Hematopoietic multipotent progenitor cell treated with erythropoietin and hydrocortisone succinate and interleukin-3 and kit ligand, for 4 days (in vitro differentiated cells): ENCODE results near the gene ITSN2.
"Not testable (repeated sequence)": the region's sequence is repeated elsewhere in the genome, so short reads cannot be mapped to it uniquely, and the experiment has no call there.

Experiments
- DNase-seq: peaks from one replicate; pipeline ENCODE4 v3.0.0-alpha.2; 2015

Gene ITSN2

DNA sequence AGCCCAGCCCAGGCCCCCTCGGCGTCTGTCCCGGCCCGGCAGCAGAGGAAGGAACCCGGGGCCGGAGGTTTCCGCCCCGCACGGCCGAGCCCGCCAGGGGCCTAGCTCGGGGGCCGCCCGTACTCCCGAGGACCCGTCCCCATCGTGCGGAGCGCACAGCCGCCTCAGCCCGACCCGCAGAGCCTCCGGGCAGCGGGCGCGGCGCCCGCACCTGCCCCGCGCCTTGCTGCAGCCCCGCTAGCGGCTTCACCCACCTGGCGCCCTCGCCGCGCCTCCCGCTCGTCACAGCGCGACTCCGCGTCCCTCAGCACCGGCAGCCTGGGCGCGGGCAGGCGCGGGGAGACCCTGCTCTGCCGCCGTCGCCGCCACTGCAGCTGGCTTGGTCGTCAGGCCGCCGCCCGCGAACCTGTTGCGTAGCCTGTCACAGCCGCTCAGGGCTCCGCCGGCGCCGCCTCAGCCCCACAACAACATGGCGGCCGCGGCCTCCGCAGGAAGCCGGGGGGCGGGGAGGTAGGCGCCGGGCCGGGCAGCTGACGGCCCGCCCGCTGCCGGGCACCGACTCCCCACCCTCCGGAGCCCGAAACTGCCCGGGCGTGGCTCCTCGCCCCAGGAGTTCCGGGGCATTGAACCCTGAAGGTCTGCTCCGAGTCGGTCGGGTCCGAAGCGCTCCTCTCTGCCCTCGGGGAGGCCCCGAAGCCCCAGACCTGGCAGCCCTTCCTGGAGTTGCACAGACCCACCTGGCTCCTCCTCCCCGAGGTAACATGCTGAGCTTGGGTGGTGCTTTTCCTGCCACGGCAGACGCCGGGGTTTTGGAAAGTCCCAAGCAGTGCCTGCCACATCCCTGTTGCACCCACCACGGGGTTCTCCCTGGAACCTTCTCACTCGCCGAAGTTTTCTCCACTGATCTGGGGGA lies at the start of gene ITSN2:
ITSN2 (minus strand) TSS at position 487 of the 913 bp plus-strand sequence. CDS start 32,454 bp downstream, outside the sequence.
- DNase-seq, result peak; percentile 94

- no peak for DNase-seq
These were observed 48.8 kb upstream of the ITSN2 start for GRCh38 chr2:24409171-24409570.

- not testable (repeated sequence) for DNase-seq
These were observed 48.4 kb upstream of the ITSN2 start for GRCh38 chr2:24408704-24409103.

DNA sequence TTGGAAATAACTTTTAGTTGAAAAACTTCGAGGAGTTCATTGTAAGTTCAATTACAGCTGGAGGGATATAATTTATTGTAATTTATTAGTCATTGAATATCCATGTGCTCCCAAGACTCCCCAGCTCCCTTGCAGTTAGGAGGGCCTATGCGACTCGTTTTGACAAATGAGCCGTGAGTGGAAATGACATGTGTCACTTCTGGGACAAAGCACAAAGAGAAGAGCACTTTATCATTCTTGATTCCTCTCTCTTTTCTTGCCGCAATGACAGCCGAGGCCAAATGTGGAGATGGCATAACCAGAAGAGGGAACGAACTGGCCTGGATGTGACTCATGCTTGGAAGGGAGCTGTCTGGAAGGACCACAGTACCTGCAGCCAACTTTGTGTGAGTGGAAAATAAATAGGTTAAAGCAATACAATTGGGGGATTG lies 44.2 kb upstream of the ITSN2 start:
- no peak for DNase-seq

- DNase-seq, result no peak
These were observed 43.5 kb upstream of the ITSN2 start for GRCh38 chr2:24403832-24404212.

GRCh38 chr2:24403168-24403831 lies 43.0 kb upstream of the ITSN2 start:
- DNase-seq, result no peak

- DNase-seq, result no peak
These were observed 42.1 kb upstream of the ITSN2 start for GRCh38 chr2:24402242-24403097.

GRCh38 chr2:24400207-24400907 lies 40.0 kb upstream of the ITSN2 start:
- no peak for DNase-seq

DNA sequence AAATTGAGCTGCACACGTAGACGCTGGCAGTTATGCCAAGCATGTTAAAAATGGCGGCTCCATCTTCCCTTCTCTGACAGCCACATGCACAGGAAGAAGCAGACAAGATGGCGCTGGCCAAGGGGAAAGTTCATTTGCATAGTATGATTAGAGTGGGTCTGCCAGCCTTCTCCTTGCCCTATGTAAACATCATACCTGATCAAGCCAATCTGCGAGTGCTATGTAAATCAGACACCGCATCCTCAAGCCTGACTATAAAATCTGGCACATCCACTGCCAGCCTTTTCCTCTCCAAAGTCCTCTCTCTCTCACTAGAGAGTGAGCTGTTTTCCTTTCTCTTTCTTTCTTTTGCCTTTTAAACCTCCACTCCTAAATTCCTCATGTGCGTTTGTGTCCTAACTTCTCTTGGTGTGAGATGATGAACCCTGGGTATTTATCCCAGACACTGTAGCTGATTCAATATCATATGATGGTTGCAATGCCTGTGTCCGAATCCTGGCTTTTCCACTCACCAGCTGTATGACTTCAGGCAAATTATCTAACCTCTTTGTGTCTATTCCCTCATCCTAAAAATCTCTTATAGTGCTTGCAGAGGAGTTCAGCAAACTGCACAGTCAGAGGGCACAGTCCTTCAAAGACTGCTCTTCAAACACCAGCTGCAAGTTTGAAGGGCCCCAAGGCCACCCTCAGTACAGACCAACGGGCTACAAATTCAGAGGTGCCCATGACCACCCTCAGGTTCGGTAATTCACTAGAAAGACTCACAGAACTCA lies 39.3 kb upstream of the ITSN2 start:
- no peak for DNase-seq

DNA sequence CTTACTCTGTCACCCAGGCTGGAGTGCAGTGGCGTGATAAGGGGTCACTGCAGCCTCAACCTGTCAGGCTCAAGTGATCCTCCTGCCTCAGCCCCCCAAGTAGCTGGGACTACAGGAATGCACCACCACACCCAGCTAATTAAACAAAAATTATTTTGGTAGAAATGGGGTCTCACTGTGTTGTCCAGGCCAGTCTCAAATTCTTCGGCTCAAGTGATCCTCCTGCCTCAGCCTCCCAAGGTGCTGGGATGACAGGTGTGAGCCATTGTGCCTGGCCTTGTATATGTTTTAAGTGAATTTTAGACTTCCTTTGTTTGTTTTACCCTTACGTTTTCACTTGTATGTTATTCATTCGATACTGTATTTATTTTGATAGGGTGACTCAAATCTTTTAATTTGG lies 34.7 kb upstream of the ITSN2 start:
- no peak for DNase-seq

DNA sequence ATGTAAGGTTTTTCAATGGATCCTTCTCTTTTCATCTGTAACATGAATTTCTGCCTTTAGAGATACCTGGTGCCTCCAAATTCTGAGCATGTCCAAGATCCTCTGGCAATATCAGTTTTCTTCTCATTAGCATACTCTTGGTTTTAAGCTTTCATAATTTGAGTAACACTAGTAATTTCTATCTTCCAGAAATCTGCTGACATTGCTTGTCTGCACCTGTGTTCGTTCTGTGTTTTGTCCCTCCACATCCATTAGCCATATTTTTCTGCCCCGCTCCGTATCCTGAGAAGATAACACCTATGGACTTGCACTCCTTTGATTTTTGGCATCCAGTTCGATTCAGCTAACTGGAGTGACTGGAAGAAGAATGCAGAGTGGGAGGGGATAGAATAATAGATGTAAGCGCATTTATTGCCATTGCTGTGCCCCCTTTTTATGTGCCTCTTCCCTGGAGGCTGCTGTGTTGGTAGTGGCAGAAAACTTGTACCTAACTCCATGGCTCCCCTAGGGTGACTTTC lies 32.3 kb upstream of the ITSN2 start:
- DNase-seq, result no peak

DNA sequence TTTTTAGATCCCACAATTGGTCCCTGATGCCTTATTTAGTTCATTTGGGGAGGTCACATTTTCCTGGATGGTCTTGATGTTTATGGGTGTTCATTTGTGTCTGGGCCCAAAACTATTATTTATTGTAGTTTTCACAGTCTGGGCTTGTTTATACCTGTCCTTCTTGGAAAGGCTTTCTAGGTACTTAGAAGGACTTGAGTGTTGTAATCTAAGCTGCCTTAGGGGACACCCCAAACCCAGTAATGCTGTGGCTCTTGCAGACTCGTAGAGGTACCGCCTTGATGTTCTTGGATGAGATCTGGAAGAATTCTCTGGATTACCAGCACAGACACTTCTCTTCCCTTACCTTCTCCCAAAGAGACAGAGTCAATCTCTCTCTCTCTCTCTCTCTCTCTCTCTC lies 25.0 kb upstream of the ITSN2 start:
- no peak for DNase-seq

- DNase-seq, result peak; percentile 91
These were observed 22.2 kb upstream of the ITSN2 start for GRCh38 chr2:24382363-24383073.

DNA sequence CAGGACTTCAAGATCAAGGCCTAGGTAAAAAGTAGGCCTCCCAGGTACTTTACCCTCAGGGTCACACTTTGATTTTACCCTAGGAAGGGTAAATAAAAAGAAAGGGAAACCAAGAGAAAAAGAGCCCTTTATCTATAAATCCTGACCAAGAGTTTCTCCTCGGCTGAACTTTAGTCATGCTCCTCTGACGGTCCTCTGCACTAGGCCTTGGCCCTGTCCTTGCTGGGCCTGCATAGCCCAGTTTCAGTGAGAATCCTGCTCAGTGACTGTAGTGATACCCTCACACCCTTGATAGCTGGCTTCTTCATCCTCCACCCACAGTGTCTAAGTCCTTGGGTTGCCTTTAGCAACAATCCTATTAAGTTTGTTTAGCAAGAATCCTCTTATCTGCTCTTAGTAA lies 20.5 kb upstream of the ITSN2 start:
- DNase-seq, result no peak

- DNase-seq, result peak; percentile 23
These were observed 15.2 kb upstream of the ITSN2 start for GRCh38 chr2:24375349-24376087.

DNA sequence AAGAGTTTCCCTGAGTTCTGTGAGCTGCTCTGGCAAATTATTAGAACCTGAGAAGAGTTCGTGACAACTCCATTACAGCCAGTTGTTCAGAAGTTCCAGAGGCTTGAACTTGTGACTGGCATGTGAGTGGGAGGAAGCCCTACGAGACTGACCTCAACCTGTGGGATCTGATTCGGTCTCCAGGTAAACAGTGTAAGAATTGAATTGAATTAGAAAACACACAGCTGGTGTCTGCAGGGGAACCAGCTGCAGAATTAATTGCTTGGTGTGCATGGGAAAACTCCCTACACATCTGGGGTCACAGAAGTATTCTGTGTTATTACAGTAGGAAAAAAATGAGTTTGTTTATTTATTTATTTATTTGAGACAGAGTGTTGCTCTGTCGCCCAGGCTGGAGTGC lies 14.0 kb upstream of the ITSN2 start:
- DNase-seq, result no peak

DNA sequence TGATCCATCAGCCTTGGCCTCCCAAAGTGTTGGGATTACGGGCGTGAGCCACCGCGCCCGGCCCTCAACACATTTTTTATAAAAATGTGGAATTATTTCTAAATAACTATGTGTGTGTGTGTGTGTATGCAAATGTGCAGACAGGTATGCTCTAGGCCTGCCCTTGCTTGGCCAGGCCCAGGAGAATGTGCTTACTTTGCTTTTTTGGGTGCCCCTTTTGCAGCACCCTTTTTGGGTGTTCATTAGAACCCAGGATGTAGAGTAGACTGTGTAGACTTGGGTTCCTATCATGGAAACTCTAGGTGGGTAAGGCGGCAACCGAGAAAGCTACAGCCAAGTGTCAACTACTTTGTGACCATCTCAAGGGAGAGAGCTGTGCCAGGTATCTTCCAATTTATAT lies 11.7 kb upstream of the ITSN2 start:
- DNase-seq, result no peak

DNA sequence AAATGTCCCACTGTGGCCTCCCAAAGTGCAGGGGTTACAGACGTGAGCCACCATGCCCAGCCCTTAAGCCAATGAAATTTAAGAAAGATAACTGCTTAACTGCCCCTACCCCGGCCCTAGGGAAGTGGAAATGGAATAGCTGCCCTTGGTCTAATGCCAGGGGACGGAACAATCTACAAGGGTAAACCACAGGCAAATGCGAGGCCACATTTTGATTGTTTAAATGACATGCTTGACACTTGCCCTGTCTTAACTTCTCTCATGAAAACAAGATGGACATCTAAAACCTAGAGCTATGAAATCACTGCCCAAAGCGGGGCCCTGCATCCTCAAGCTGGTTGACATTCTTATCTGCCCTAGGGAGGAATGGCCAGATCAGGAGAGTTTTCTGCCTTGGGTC lies 5.5 kb upstream of the ITSN2 start:
- peak; percentile 14 for DNase-seq

GRCh38 chr2:24365051-24365450 lies 4.7 kb upstream of the ITSN2 start:
- DNase-seq, result peak; percentile 86

- DNase-seq, result no peak
These were observed 3.0 kb upstream of the ITSN2 start for GRCh38 chr2:24363301-24363700.
